Vagina (tissue), 2 donors: Measurements from ENCODE around the gene CLEC7A. TPM values are rescaled to one million over a fixed set of nuclear protein-coding genes. Genes with fewer than 3 reads are reported as not detected.

ENCODE experiments used
- DNase-seq, 2 donors: peaks; one replicate each; pipeline ENCODE4 v3.0.0-alpha.2; 2017; ENCODE audit errors: extremely low spot score in 2 of 2
- H3K27ac ChIP-seq: fragments of 200-600 bp; sonication (generic); one replicate; pipeline ENCODE4 v1.5.1; 2019
- H3K27me3 ChIP-seq: fragments of 200-600 bp; sonication (generic); one replicate; pipeline ENCODE4 v1.5.1; 2019
- H3K36me3 ChIP-seq, 2 donors: fragments of 200-600 bp; sonication (generic); one replicate each; pipeline ENCODE4 v1.5.1; 2017 to 2019
- H3K4me1 ChIP-seq: fragments of 200-600 bp; sonication (generic); one replicate; pipeline ENCODE4 v1.5.1; 2019
- H3K4me3 ChIP-seq, 2 donors: fragments of 200-600 bp; sonication (generic); 1 replicate in 1 of 2; 2 replicates in 1 of 2; pipeline ENCODE4 v1.5.1; 2016 to 2019
- H3K9me3 ChIP-seq: fragments of 200-600 bp; sonication (generic); one replicate; pipeline ENCODE4 v1.5.1; 2019
- CTCF ChIP-seq, 3 experiments: fragments of 450-650 bp in 2 of 3; fragments of 200-600 bp in 1 of 3; sonication (generic) in 1 of 3; IDR thresholded peaks; one replicate each; pipeline ENCODE4 v1.5.1; 2017 to 2019; ENCODE audit warnings: antibody characterized with exemption in 3 of 3, mild to moderate bottlenecking in 2 of 3, moderate library complexity in 2 of 3
- POLR2A ChIP-seq, 2 donors: fragments of 450-650 bp; IDR thresholded peaks; one replicate each; pipeline ENCODE4 v1.6.1; 2017; ENCODE audit warnings: antibody characterized with exemption in 2 of 2, mild to moderate bottlenecking in 2 of 2, moderate library complexity in 2 of 2
- POLR2AphosphoS5 ChIP-seq, 2 donors: sonication (generic); formaldehyde crosslinking; IDR thresholded peaks; one replicate each; pipeline ENCODE4 v1.9.0; 2017; ENCODE audit warnings: antibody characterized with exemption in 2 of 2, mild to moderate bottlenecking in 2 of 2, low read depth in 1 of 2; ENCODE audit not compliant: insufficient read depth in 1 of 2
- intact Hi-C: fragments of 100-400 bp; cut with DNase I; formaldehyde crosslinking; loops from one replicate; pipeline ENCODE4 v1.15.1; 2023
- total RNA-seq: library from RNA; depleted of rRNA; stranded (reverse); fragments of >200 nt; gene quantifications from one replicate; pipeline ENCODE4 v1.2.3, GENCODE V29; 2016

Gene CLEC7A
- total RNA-seq, 1 donor from 2014 or later = 7.9 TPM

GRCh38 chr12:10132850-10133370, 2.9 kb upstream of the CLEC7A start:
- no peak for TF ChIP-seq POLR2AphosphoS5 (IDR thresholded peaks at IDR 0.05; ENCODE audit: insufficient read depth in 1 of 2, low read depth in 1 of 2)
- no peak for TF ChIP-seq CTCF (IDR thresholded peaks at IDR 0.05)
- TF ChIP-seq POLR2A (IDR thresholded peaks at IDR 0.05) = no peak
- no peaks in the 10 kb centered on the region for H3K36me3 ChIP-seq
- H3K4me3 ChIP-seq = no peak overlapping the region
- H3K9me3 ChIP-seq = no peaks in the 10 kb centered on the region
- no peaks in the 10 kb centered on the region for H3K4me1 ChIP-seq
- no peaks in the 10 kb centered on the region for H3K27me3 ChIP-seq
- intact Hi-C loops = no loop called here
- H3K27ac ChIP-seq = no peak overlapping the region
- no peak for DNase-seq

GRCh38 chr12:10131111-10131690, 1.2 kb upstream of the CLEC7A start:
- H3K4me1 ChIP-seq = no peaks in the 10 kb centered on the region
- no peaks in the 10 kb centered on the region for H3K36me3 ChIP-seq
- DNase-seq = no peak
- intact Hi-C loops = no loop called here
- H3K27me3 ChIP-seq = no peaks in the 10 kb centered on the region
- no peak for TF ChIP-seq CTCF (IDR thresholded peaks at IDR 0.05)
- TF ChIP-seq POLR2A (IDR thresholded peaks at IDR 0.05) = no peak
- TF ChIP-seq POLR2AphosphoS5 (IDR thresholded peaks at IDR 0.05; ENCODE audit: insufficient read depth in 1 of 2, low read depth in 1 of 2) = no peak
- H3K27ac ChIP-seq = no peak overlapping the region
- no peaks in the 10 kb centered on the region for H3K9me3 ChIP-seq
- H3K4me3 ChIP-seq = no peak overlapping the region

GRCh38 chr12:10128687-10129086, 1.3 kb downstream of the CLEC7A start:
- no peak for TF ChIP-seq POLR2A (IDR thresholded peaks at IDR 0.05)
- TF ChIP-seq POLR2AphosphoS5 (IDR thresholded peaks at IDR 0.05; ENCODE audit: insufficient read depth in 1 of 2, low read depth in 1 of 2) = no peak
- no peak for TF ChIP-seq CTCF (IDR thresholded peaks at IDR 0.05)
- no peak for DNase-seq
- no peaks in the 10 kb centered on the region for H3K4me1 ChIP-seq
- H3K27me3 ChIP-seq = no peaks in the 10 kb centered on the region
- intact Hi-C loops = no loop called here
- H3K27ac ChIP-seq = no peak overlapping the region
- no peaks in the 10 kb centered on the region for H3K36me3 ChIP-seq
- H3K4me3 ChIP-seq = no peak overlapping the region
- H3K9me3 ChIP-seq = no peaks in the 10 kb centered on the region

GRCh38 chr12:10126413-10126812, 3.6 kb downstream of the CLEC7A start:
- Histone ChIP-seq H3K36me3 (no peaks in the 10 kb centered on the region), H3K4me1 (no peaks in the 10 kb centered on the region), H3K27me3 (no peaks in the 10 kb centered on the region), H3K4me3 (no peak overlapping the region), H3K27ac (no peak overlapping the region), H3K9me3 (no peaks in the 10 kb centered on the region)
- no peak for DNase-seq
- intact Hi-C loops = no loop called here
- TF ChIP-seq CTCF (IDR thresholded peaks at IDR 0.05) (no peak), POLR2A (IDR thresholded peaks at IDR 0.05) (no peak), POLR2AphosphoS5 (IDR thresholded peaks at IDR 0.05; ENCODE audit: insufficient read depth in 1 of 2, low read depth in 1 of 2) (no peak)

- no peak for DNase-seq
- TF ChIP-seq CTCF (IDR thresholded peaks at IDR 0.05) = no peak
- intact Hi-C loops = no loop called here
Observed at GRCh38 chr12:10122689-10123088, 7.3 kb downstream of the CLEC7A start.

More at GRCh38 chr12:10122689-10123088, 7.3 kb downstream of the CLEC7A start:
- Histone ChIP-seq H3K27ac (no peak overlapping the region), H3K27me3 (no peaks in the 10 kb centered on the region), H3K9me3 (no peaks in the 10 kb centered on the region), H3K4me3 (no peak overlapping the region), H3K36me3 (no peaks in the 10 kb centered on the region), H3K4me1 (no peaks in the 10 kb centered on the region)
